HCT116 (cell line): ENCODE results near the gene SAG.

Source experiments
- CBX3 ChIP-seq: IDR thresholded peaks from 2 replicates; pipeline ENCODE4 v1.6.1; 2012; ENCODE audit warnings: low read depth
- EGR1 ChIP-seq: IDR thresholded peaks from 2 replicates; pipeline ENCODE4 v1.6.1; 2012; ENCODE audit warnings: low read depth
- EZH2phosphoT487 ChIP-seq: fragments of 200-600 bp; IDR thresholded peaks from 2 replicates; pipeline ENCODE4 v1.6.1; 2018; ENCODE audit warnings: antibody characterized with exemption, borderline replicate concordance
- FOSL1 ChIP-seq: IDR thresholded peaks from 2 replicates; pipeline ENCODE4 v1.6.1; 2012; ENCODE audit warnings: low read depth
- JUND ChIP-seq: IDR thresholded peaks from 2 replicates; pipeline ENCODE4 v1.6.1; 2012
- POLR2A ChIP-seq: IDR thresholded peaks from 2 replicates; pipeline ENCODE4 v1.7.0; 2011; ENCODE audit warnings: borderline replicate concordance; ENCODE audit not compliant: insufficient read depth, insufficient read length; ENCODE audit errors: extremely low read depth
- POLR2AphosphoS5 ChIP-seq: IDR thresholded peaks from 2 replicates; pipeline ENCODE4 v1.6.1; 2011; ENCODE audit warnings: mild to moderate bottlenecking, low read depth, low read length, moderate library complexity
- RAD21 ChIP-seq: IDR thresholded peaks from 2 replicates; pipeline ENCODE4 v1.6.1; 2012; ENCODE audit warnings: low read depth, mild to moderate bottlenecking
- REST ChIP-seq: IDR thresholded peaks from 2 replicates; pipeline ENCODE4 v1.6.1; 2012; ENCODE audit warnings: low read depth
- SIN3A ChIP-seq: IDR thresholded peaks from 2 replicates; pipeline ENCODE4 v1.6.1; 2012; ENCODE audit warnings: low read depth
- ZNF274 ChIP-seq: fragments of 200-500 bp; sonication (Bioruptor generic); IDR thresholded peaks from 2 replicates; pipeline ENCODE4 v1.6.1; 2014; ENCODE audit warnings: mild to moderate bottlenecking, low read depth, low read length, inconsistent platforms
- TF ChIP-seq, protein P1 (sequence below), 3 experiments: fragments of 200-600 bp in 1 of 3; sonication (generic) in 1 of 3; IDR thresholded peaks in 2 of 3; conservative IDR thresholded peaks in 1 of 3; 2 replicates each; pipeline ENCODE4 v1.5.1; 2012 to 2017; ENCODE audit warnings: low read depth in 2 of 3, low read length in 2 of 3, antibody characterized with exemption in 1 of 3, borderline replicate concordance in 1 of 3, control low read depth in 1 of 3, mild to moderate bottlenecking in 1 of 3, mixed read lengths in 1 of 3, mixed run types in 1 of 3, moderate library complexity in 1 of 3; ENCODE audit not compliant: insufficient read depth in 1 of 3

GRCh38 chr2:233379034-233379433 is 71.4 kb downstream of the SAG start:
- no peak for TF ChIP-seq POLR2A
- TF ChIP-seq, protein P1, sequence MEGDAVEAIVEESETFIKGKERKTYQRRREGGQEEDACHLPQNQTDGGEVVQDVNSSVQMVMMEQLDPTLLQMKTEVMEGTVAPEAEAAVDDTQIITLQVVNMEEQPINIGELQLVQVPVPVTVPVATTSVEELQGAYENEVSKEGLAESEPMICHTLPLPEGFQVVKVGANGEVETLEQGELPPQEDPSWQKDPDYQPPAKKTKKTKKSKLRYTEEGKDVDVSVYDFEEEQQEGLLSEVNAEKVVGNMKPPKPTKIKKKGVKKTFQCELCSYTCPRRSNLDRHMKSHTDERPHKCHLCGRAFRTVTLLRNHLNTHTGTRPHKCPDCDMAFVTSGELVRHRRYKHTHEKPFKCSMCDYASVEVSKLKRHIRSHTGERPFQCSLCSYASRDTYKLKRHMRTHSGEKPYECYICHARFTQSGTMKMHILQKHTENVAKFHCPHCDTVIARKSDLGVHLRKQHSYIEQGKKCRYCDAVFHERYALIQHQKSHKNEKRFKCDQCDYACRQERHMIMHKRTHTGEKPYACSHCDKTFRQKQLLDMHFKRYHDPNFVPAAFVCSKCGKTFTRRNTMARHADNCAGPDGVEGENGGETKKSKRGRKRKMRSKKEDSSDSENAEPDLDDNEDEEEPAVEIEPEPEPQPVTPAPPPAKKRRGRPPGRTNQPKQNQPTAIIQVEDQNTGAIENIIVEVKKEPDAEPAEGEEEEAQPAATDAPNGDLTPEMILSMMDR (IDR thresholded peaks at IDR 0.05 in 2 of 3, conservative IDR thresholded peaks at IDR 0.05 in 1 of 3; ENCODE audit: borderline replicate concordance in 1 of 3, insufficient read depth in 1 of 3, low read depth in 2 of 3, low read length in 2 of 3), result no peak
- no peak for TF ChIP-seq POLR2AphosphoS5
- TF ChIP-seq SIN3A, result no peak
- TF ChIP-seq EGR1, result no peak
- TF ChIP-seq RAD21, result no peak
- no peak for TF ChIP-seq REST
- TF ChIP-seq CBX3, result no peak
- no peak for TF ChIP-seq EZH2phosphoT487
- no peak for TF ChIP-seq JUND
- no peak for TF ChIP-seq FOSL1
- no peak for TF ChIP-seq ZNF274
